SK-N-SH (cell line): ENCODE measurements around the gene ATP2C1. TPM values are rescaled to one million over a fixed set of nuclear protein-coding genes. Genes with fewer than 3 reads are reported as not detected.

ENCODE experiments used
- CTCF ChIA-PET: fragments of 300-600, 350-600 bp; formaldehyde crosslinking; extraction: SDS; loops from one replicate; lab custom pipeline; 2021; lab: Yijun Ruan, JAX
- POLR2A ChIA-PET: fragments of 350-600 bp; sonication (Branson Sonifier 250); formaldehyde crosslinking; extraction: SDS; loops from one replicate; lab custom pipeline; 2020; ENCODE audit warnings: antibody characterized with exemption, inconsistent platforms; lab: Yijun Ruan, JAX
- DNase-seq: peaks from one replicate; pipeline ENCODE4 v3.0.0; 2012
- H2AFZ ChIP-seq: fragments of 200-600 bp; sonication (generic); 2 replicates; pipeline ENCODE4 v1.8.1; 2016; ENCODE audit warnings: antibody characterized with exemption, mild to moderate bottlenecking, low read depth
- H3F3A ChIP-seq: fragments of 200-600 bp; sonication (generic); replicated peaks from 2 replicates; pipeline ENCODE3; 2016; ENCODE audit warnings: antibody characterized with exemption, mild to moderate bottlenecking; ENCODE audit not compliant: insufficient read depth
- H3K27ac ChIP-seq, 2 experiments: fragments of 200-500 bp in 1 of 2; fragments of 200-600 bp in 1 of 2; sonication (Bioruptor generic) in 1 of 2; sonication (generic), shearing (Covaris generic) in 1 of 2; 2 replicates each; pipeline versions ENCODE4 v1.5.1 to v1.6.1; 2014 to 2016; ENCODE audit warnings: low read depth in 2 of 2, inconsistent platforms in 1 of 2, low read length in 1 of 2, mild to moderate bottlenecking in 1 of 2, mixed read lengths in 1 of 2
- H3K27me3 ChIP-seq: fragments of 200-600 bp; sonication (generic), shearing (Covaris generic); 2 replicates; pipeline ENCODE4 v1.6.1; 2016; ENCODE audit warnings: mixed run types; ENCODE audit not compliant: insufficient read depth
- H3K36me3 ChIP-seq, 2 experiments: fragments of 200-500 bp in 1 of 2; fragments of 200-600 bp in 1 of 2; sonication (Bioruptor generic) in 1 of 2; sonication (generic) in 1 of 2; replicated peaks in 1 of 2; 2 replicates each; pipeline versions ENCODE3 to v1.5.1; 2014 to 2016; ENCODE audit warnings: low read length in 1 of 2, mild to moderate bottlenecking in 1 of 2; ENCODE audit not compliant: insufficient read depth in 2 of 2, control insufficient read depth in 1 of 2
- H3K4me1 ChIP-seq, 2 experiments: fragments of 200-500 bp in 1 of 2; fragments of 200-600 bp in 1 of 2; sonication (Bioruptor generic) in 1 of 2; sonication (generic), shearing (Covaris generic) in 1 of 2; 2 replicates each; pipeline versions ENCODE4 v1.5.1 to v1.6.1; 2014 to 2016; ENCODE audit warnings: low read depth in 1 of 2, low read length in 1 of 2, mixed run types in 1 of 2; ENCODE audit not compliant: insufficient read depth in 2 of 2, control insufficient read depth in 1 of 2
- H3K4me2 ChIP-seq: fragments of 200-600 bp; sonication (generic), shearing (Covaris generic); 2 replicates; pipeline ENCODE4 v1.6.1; 2017; ENCODE audit warnings: mixed run types
- H3K4me3 ChIP-seq, 2 experiments: fragments of 200-500 bp in 1 of 2; fragments of 200-600 bp in 1 of 2; sonication (Bioruptor generic) in 1 of 2; sonication (generic), shearing (Covaris generic) in 1 of 2; 2 replicates each; pipeline versions ENCODE4 v1.5.1 to v1.8.1; 2014 to 2016; ENCODE audit warnings: low read depth in 2 of 2, inconsistent platforms in 1 of 2, low read length in 1 of 2, mild to moderate bottlenecking in 1 of 2, mixed read lengths in 1 of 2, moderate library complexity in 1 of 2
- H3K79me2 ChIP-seq: fragments of 200-600 bp; sonication (generic); 2 replicates; pipeline ENCODE4 v1.8.1; 2017; ENCODE audit warnings: mild to moderate bottlenecking; ENCODE audit not compliant: insufficient read depth
- H3K9ac ChIP-seq: fragments of 200-600 bp; sonication (generic); 2 replicates; pipeline ENCODE4 v1.6.1; 2017; ENCODE audit warnings: mixed run types
- H3K9me2 ChIP-seq: fragments of 200-600 bp; sonication (generic); 2 replicates; pipeline ENCODE4 v1.6.1; 2017; ENCODE audit warnings: mixed run types
- H3K9me3 ChIP-seq: fragments of 200-600 bp; sonication (generic); 2 replicates; pipeline ENCODE4 v1.6.1; 2017; ENCODE audit warnings: mixed run types, mild to moderate bottlenecking, moderate library complexity
- H4K20me1 ChIP-seq: fragments of 200-600 bp; sonication (generic); 2 replicates; pipeline ENCODE4 v1.6.1; 2017; ENCODE audit warnings: mild to moderate bottlenecking, mixed run types; ENCODE audit not compliant: insufficient read depth
- CHD2 ChIP-seq: fragments of 150-350 bp; IDR thresholded peaks from 2 replicates; pipeline ENCODE4 v1.6.1; 2018; ENCODE audit warnings: low read length; ENCODE audit not compliant: partially characterized antibody
- FOXJ3 ChIP-seq: sonication (generic); formaldehyde crosslinking; IDR thresholded peaks from 2 replicates; pipeline ENCODE4 v1.5.1; 2020; ENCODE audit warnings: mild to moderate bottlenecking, missing genetic modification reagents
- GABPA ChIP-seq: IDR thresholded peaks from 2 replicates; pipeline ENCODE4 v1.4.0; 2012; ENCODE audit warnings: low read depth, mild to moderate bottlenecking
- JUND ChIP-seq: IDR thresholded peaks from 2 replicates; pipeline ENCODE4 v1.4.0; 2012
- NRF1 ChIP-seq: IDR thresholded peaks from 2 replicates; pipeline ENCODE4 v1.6.1; 2012; ENCODE audit warnings: low read depth, mild to moderate bottlenecking, low read length
- POLR2AphosphoS5 ChIP-seq: IDR thresholded peaks from 2 replicates; pipeline ENCODE4 v1.6.1; 2012; ENCODE audit warnings: low read depth, low read length
- RAD21 ChIP-seq: IDR thresholded peaks from 2 replicates; pipeline ENCODE4 v1.6.1; 2012; ENCODE audit warnings: mild to moderate bottlenecking, low read length
- RXRA ChIP-seq: IDR thresholded peaks from 2 replicates; pipeline ENCODE4 v1.4.0; 2012; ENCODE audit warnings: low read depth, mild to moderate bottlenecking, borderline replicate concordance
- SMC3 ChIP-seq: IDR thresholded peaks from 2 replicates; pipeline ENCODE4 v1.6.1; 2012; ENCODE audit warnings: low read depth, low read length, improper control_type of control experiment
- TAF1 ChIP-seq: IDR thresholded peaks from 2 replicates; pipeline ENCODE4 v1.6.1; 2012; ENCODE audit warnings: low read depth, mild to moderate bottlenecking, low read length, moderate library complexity, borderline replicate concordance
- TEAD4 ChIP-seq: IDR thresholded peaks from 2 replicates; pipeline ENCODE4 v1.4.0; 2012; ENCODE audit warnings: mild to moderate bottlenecking, borderline replicate concordance; ENCODE audit not compliant: insufficient read depth
- USF2 ChIP-seq: fragments of 150-350 bp; IDR thresholded peaks from 2 replicates; pipeline ENCODE4 v1.6.1; 2017; ENCODE audit warnings: antibody characterized with exemption, low read length, low read depth, borderline replicate concordance
- YY1 ChIP-seq: IDR thresholded peaks from 2 replicates; pipeline ENCODE4 v1.4.0; 2012; ENCODE audit warnings: low read depth, mild to moderate bottlenecking
- WGBS: methylation state at CpG from one replicate; pipeline ENCODE4 v1.1.6; 2017; ENCODE audit warnings: low lambda C conversion rate; 5-methylcytosine and 5-hydroxymethylcytosine counted together
- polyA plus RNA-seq, 3 experiments: library from polyadenylated mRNA; depleted of rRNA; stranded (reverse); fragments of >200 nt; gene quantifications; 2 replicates each; pipeline ENCODE4 v1.2.3, GENCODE V29; 2012

Gene ATP2C1
- polyA plus RNA-seq, 1 of the 3 experiments (the other 2 are of a cell fraction), result 35.6 TPM

DNA sequence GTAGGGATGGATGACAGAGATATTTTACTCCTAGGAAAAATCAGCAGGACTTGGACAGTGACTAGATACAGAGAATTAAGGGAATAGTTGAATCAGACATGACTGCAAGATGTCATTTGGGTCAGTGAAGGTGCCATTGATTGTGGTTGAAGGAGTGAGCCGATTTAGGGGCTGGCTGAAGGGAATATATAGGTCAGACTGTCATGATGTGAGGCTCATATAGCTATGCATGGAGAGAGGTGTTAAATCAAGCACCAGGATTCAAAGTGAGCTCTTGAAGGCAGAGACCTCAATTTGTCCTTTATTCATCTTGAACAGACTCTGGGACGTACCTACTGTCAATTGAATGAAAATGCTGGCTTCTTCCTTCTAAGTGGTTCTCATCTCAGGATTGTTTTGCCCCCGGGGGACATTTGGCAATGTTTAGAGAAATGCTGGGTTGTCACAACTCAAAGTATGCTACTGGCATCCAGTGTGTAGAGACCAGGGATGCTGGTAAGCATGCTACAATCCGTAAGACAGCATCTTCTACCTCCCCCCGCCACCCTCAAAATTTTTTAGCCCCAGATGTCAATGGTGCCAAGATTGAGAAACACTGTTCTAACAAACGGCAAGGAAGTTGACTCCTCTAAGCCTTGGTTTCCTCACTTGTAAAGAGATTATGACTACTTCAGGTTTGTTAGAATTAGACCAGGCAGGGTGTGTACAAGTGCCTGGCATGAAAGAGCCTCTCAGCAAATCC is 7.8 kb downstream of the ATP2C1 start:
- ChIA-PET POLR2A (interaction anchor here (0.7 kb wide), 1 partner anchor 75 kb away, joined by 3 read pairs; no protein-coding TSS in a partner anchor), CTCF (interaction anchor here (4.2 kb wide), 1 partner anchor 8 kb away, joined by 17 read pairs; the partner anchor contains the start of gene ATP2C1)
- Histone ChIP-seq H3K36me3 (no peaks in the 10 kb centered on the region), H3K79me2 (peaks cover 100% of the 10 kb centered on the region), H3K27ac (no peak overlapping the region), H3K4me2 (no peak overlapping the region), H3K9me3 (no peaks in the 10 kb centered on the region), H3K4me1 (peaks cover 17 to 18% of the 10 kb centered on the region in 2 experiments; a peak in 3 of 4 replicates), H3K4me3 (no peak overlapping the region), H3F3A (no peaks in the 10 kb centered on the region), H3K9me2 (no peaks in the 10 kb centered on the region), H3K9ac (no peak overlapping the region), H3K27me3 (no peaks in the 10 kb centered on the region), H4K20me1 (peaks cover 53% of the 10 kb centered on the region), H2AFZ (no peak overlapping the region)
- no peak for TF ChIP-seq YY1
- no peak for TF ChIP-seq RXRA
- TF ChIP-seq CHD2, result no peak
- TF ChIP-seq TAF1, result no peak
- no peak for DNase-seq
- WGBS, result 66% methylated on average over 6 of the region's 6 CpGs

DNA sequence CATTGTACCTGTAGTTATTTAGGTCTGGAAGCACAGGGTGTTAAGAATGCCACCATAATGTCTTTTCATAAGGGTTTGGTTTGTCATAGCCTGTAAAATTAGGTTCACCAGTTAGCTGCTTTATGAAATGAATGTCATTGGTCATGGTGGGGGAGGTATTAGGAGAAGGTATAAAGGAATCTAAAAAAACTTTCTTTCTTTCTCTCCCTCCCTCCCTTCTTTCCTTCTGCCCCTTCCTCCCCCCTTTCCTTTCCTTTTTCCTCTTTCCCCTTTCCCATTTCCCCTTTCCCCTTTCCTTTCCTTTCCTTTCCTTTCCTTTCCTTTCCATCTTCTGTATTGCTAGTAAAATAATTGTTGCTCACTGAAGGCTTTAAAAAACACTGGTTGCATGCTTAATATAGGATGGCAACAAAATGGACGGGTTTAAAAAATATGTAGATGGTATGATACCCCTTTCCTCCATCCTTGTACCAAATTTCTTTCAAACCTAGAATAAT is 9.6 kb downstream of the ATP2C1 start:
- Histone ChIP-seq H2AFZ (no peak overlapping the region), H4K20me1 (peaks cover 55% of the 10 kb centered on the region), H3K9me3 (no peaks in the 10 kb centered on the region), H3K4me1 (peaks cover 13 to 18% of the 10 kb centered on the region in 2 experiments; a peak in 3 of 4 replicates), H3K27ac (no peak overlapping the region), H3K79me2 (peaks cover 100% of the 10 kb centered on the region), H3F3A (no peaks in the 10 kb centered on the region), H3K4me2 (no peak overlapping the region), H3K27me3 (no peaks in the 10 kb centered on the region), H3K4me3 (no peak overlapping the region), H3K9ac (no peak overlapping the region), H3K36me3 (no peaks in the 10 kb centered on the region), H3K9me2 (no peaks in the 10 kb centered on the region)
- WGBS, result 93% methylated on average over 1 of the region's 1 CpG
- DNase-seq, result no peak
- ChIA-PET CTCF (interaction anchor here (0.7 to 4.2 kb wide), 2 partner anchors 10 to 152 kb away, joined by 4 to 17 read pairs; partner anchors contain the start of gene ATP2C1), POLR2A (interaction anchor here (0.6 kb wide), 1 partner anchor 24 kb away, joined by 3 read pairs; no protein-coding TSS in a partner anchor)
- TF ChIP-seq JUND, result no peak
- no peak for TF ChIP-seq GABPA
- TF ChIP-seq RAD21, result no peak

DNA sequence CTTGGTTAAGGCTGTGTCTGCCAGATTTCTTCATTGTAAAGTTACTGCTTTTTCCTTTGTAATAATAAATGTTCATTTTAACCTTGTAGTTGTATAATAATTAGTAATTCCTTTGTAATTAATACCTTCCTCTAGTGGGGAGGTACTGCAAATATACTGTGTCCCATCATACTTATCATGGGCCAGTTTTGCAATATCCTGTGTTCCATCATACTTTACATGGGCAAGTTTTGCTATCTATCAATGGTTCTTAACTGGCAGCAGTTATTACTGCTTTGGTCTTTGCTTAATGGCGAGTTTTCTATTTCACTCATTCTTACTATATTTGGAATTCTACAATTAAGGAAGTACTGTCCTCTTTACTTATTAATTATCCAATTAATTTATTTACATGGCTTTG is 10.6 kb downstream of the ATP2C1 start:
- Histone ChIP-seq H3F3A (no peaks in the 10 kb centered on the region), H4K20me1 (peaks cover 54% of the 10 kb centered on the region), H3K79me2 (peaks cover 99% of the 10 kb centered on the region), H3K4me3 (no peak overlapping the region), H3K9me2 (no peaks in the 10 kb centered on the region), H3K27me3 (no peaks in the 10 kb centered on the region), H3K4me2 (no peak overlapping the region), H3K4me1 (peaks cover 13 to 18% of the 10 kb centered on the region in 2 experiments; a peak in 3 of 4 replicates), H2AFZ (no peak overlapping the region)
- POLR2A ChIA-PET, result no interaction called here
- no peak for TF ChIP-seq NRF1
- TF ChIP-seq POLR2AphosphoS5, result no peak
- TF ChIP-seq RXRA, result no peak
- TF ChIP-seq GABPA, result no peak
- no peak for TF ChIP-seq SMC3
- TF ChIP-seq USF2, result no peak
- TF ChIP-seq TEAD4, result no peak
- TF ChIP-seq FOXJ3 (CRISPR knock-in tag), result no peak
- TF ChIP-seq, all 33 proteins: peak for 0
- Histone ChIP-seq H3K9ac (no peak overlapping the region), H3K27ac (no peak overlapping the region; a peak in 1 of 4 replicates), H3K36me3 (no peaks in the 10 kb centered on the region), H3K9me3 (no peaks in the 10 kb centered on the region)
- DNase-seq, result no peak
- CTCF ChIA-PET, result interaction anchor here (4.2 kb wide), 1 partner anchor 11 kb away, joined by 17 read pairs; the partner anchor contains the start of gene ATP2C1
- WGBS, result 89% methylated on average over 1 of the region's 1 CpG
